Muscle of arm (tissue), 14 donors: ENCODE measurements around the gene UFSP2. TPM values are rescaled to one million over a fixed set of nuclear protein-coding genes. Genes with fewer than 3 reads are reported as not detected.

Experiments
- DNase-seq: peaks from one replicate; pipeline ENCODE4 v3.0.0-alpha.2; 2013
- long read RNA-seq, 11 donors: transcript quantifications; one replicate each; lab custom pipeline, GENCODE V29; 2026
- polyA plus RNA-seq, 12 donors: library from polyadenylated mRNA; unstranded; fragments of 120-200 nt; gene quantifications; one replicate each; pipeline ENCODE4 v1.2.1, GENCODE V29; 2013; ENCODE audit not compliant: insufficient read length in 12 of 12

Gene UFSP2, protein sequence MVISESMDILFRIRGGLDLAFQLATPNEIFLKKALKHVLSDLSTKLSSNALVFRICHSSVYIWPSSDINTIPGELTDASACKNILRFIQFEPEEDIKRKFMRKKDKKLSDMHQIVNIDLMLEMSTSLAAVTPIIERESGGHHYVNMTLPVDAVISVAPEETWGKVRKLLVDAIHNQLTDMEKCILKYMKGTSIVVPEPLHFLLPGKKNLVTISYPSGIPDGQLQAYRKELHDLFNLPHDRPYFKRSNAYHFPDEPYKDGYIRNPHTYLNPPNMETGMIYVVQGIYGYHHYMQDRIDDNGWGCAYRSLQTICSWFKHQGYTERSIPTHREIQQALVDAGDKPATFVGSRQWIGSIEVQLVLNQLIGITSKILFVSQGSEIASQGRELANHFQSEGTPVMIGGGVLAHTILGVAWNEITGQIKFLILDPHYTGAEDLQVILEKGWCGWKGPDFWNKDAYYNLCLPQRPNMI
- polyA plus RNA-seq = 10 to 100 TPM in 11 of 12 donors, not detected in 1; 39.4 to 59.1 (median 51.5) TPM
- long read RNA-seq, donor 1, transcript UFSP2-201 (12 exons, 1,630 nt) = major isoform, 5 of 28 reads
- long read RNA-seq, donor 1, partial matches to known transcripts = 22 of 28 reads
- long read RNA-seq, donor 1, other reads (novel, unspliced or antisense) = 0 of 28 reads
- long read RNA-seq, donor 2, transcript UFSP2-201 (12 exons, 1,630 nt) = major isoform, 13 of 15 reads
- long read RNA-seq, donor 2, partial matches to known transcripts = 0 of 15 reads
- long read RNA-seq, donor 2, other reads (novel, unspliced or antisense) = 0 of 15 reads
- long read RNA-seq, donor 3, transcript UFSP2-201 (12 exons, 1,630 nt) = major isoform, 5 of 5 reads
- long read RNA-seq, donor 3, partial matches to known transcripts = 0 of 5 reads
- long read RNA-seq, donor 3, other reads (novel, unspliced or antisense) = 0 of 5 reads
- long read RNA-seq, donor 4, partial matches to known transcripts = 0 of 3 reads
- long read RNA-seq, donor 4, other reads (novel, unspliced or antisense) = 0 of 3 reads
- long read RNA-seq, donor 5, transcript UFSP2-207 (12 exons, 1,672 nt) = minor isoform, 5 of 40 reads
- long read RNA-seq, donor 5, transcript UFSP2-201 (12 exons, 1,630 nt) = major isoform, 21 of 40 reads
- long read RNA-seq, donor 5, partial matches to known transcripts = 12 of 40 reads
- long read RNA-seq, donor 5, other reads (novel, unspliced or antisense) = 0 of 40 reads
- long read RNA-seq, donor 6, transcript UFSP2-201 (12 exons, 1,630 nt) = major isoform, 8 of 8 reads
- long read RNA-seq, donor 6, partial matches to known transcripts = 0 of 8 reads
- long read RNA-seq, donor 6, other reads (novel, unspliced or antisense) = 0 of 8 reads
- long read RNA-seq, donor 7, transcript UFSP2-201 (12 exons, 1,630 nt) = major isoform, 9 of 30 reads
- long read RNA-seq, donor 7, partial matches to known transcripts = 15 of 30 reads
- long read RNA-seq, donor 7, other reads (novel, unspliced or antisense) = 5 of 30 reads
- long read RNA-seq, donor 8, transcript UFSP2-201 (12 exons, 1,630 nt) = major isoform, 12 of 25 reads
- long read RNA-seq, donor 8, partial matches to known transcripts = 11 of 25 reads
- long read RNA-seq, donor 8, other reads (novel, unspliced or antisense) = 0 of 25 reads
- long read RNA-seq, donor 9, transcript UFSP2-201 (12 exons, 1,630 nt) = major isoform, 11 of 21 reads
- long read RNA-seq, donor 9, partial matches to known transcripts = 8 of 21 reads
- long read RNA-seq, donor 9, other reads (novel, unspliced or antisense) = 0 of 21 reads
- long read RNA-seq, donor 10, transcript UFSP2-201 (12 exons, 1,630 nt) = major isoform, 13 of 25 reads
- long read RNA-seq, donor 10, partial matches to known transcripts = 12 of 25 reads
- long read RNA-seq, donor 10, other reads (novel, unspliced or antisense) = 0 of 25 reads
- long read RNA-seq, donor 11, transcript UFSP2-201 (12 exons, 1,630 nt) = major isoform, 11 of 60 reads
- long read RNA-seq, donor 11, partial matches to known transcripts = 49 of 60 reads
- long read RNA-seq, donor 11, other reads (novel, unspliced or antisense) = 0 of 60 reads

DNA sequence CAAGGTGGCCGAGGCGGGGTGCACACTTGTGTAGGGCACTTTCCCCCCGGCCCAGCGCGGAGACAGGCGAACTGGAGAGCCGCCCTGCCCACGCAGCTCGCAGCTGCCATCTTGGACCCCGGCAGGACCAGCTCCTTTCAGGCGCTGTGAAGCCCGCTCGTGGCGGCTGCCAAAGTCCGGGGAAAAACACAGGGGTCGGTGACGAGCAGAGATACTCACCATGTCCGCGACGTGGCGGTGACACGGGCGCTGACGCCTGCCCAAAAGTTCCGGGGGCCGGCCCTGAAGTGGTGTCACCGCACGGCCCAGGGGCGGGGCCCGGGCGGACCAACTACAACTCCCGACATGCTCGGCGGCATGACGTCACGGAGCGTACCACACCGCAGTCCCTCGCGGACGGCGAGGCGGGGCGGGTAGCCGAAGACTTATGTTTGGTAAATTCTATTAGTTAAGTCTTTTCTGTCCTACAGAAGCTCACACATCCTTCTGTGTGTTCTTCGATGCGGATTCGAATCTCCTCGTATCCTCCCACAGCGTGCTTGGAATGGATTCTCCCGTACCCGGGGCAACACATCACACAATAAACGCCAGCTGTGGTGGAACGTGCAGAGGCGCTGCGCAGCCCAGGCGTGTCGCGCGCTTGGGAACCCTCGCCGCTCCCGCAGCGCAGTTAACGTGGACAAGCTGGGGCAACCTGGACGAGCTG lies at the start of gene UFSP2:
Gene UFSP2, minus strand, starts transcription at position 318 of the 706 bp plus-strand sequence. Its CDS starts 96 bp downstream, at position 222.
- DNase-seq = peak; percentile 96

DNA sequence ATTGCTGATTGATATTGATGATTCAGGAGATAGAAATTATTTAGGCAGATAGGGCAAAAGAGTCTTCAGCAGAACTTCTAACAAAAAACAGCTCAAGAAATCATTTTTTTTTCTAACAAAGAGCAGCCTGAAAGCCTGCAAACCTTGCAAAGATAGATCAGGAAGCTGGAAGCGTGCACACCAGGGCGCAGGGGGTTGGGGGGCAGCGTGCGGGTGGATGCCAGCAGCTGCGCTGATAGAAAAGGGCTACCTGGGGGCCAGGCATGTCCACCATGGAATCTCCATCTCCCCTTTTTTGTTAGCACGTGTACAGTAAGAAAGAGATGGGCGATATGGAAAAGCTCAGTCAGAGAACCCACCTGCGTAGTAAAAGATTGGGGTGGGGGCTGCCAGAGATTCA lies 47.5 kb upstream of the UFSP2 start:
- DNase-seq = no peak

DNA sequence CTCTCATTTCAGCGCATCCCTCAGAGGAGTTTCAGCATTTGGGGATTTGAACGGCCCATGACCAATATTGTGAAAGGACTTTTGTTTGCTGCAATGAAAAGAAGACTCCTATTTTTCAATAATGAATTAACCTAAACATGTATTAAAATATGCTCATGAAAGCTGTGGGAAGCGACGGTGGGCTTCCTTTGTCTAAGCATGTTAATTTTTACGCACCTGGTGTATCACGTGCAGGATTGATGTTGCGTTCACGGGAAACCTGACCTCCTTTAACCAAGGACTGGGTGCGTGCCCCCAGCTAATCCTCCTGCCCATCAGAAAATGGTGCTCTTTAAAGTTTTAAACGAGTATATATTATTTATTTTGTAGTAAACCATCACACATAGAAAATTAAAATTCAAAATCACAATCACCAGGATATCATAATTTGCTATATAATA lies 46.4 kb upstream of the UFSP2 start:
- no peak for DNase-seq

DNA sequence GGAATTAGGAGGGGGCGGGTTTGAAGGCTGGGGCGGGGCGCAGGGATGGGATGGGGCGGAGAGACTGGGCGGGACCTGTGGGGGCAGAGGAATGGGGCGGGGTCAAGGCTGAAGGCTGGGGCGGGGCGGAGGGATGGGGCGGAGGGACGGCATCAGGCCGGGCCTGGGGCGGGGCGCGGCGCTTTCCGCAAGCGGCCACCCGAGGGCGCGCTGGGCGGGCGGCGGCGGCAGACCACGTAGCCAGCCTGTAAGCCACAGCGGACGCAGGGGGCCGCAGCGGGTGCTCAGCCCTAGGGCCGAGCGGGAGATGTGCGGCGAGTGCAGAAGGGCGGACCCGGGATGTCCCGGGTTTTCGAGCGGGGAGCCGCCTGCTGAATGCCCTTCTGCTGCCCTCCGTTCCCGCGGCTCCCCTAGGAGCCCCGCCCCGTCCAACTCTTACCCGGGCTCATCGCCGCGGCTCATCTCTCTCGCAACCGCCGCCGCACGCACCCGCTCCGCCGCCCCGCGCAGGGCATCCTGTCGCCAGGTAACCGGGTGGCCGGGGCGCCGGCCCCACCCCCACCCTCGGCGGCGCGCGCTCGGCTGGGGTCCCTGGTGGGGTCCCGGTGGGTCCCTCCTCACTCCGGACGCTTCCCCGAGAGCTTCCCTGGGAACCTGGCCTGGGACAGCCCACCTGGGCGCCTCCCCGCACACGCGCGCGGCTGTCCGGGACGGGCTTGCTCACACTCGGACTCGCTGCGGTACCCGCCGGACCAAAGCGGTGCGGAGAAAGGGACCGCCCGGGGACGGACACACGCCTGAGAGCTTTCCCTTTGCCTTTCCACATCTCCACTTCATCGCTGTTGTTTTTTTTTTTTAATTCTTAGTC lies 45.7 kb upstream of the UFSP2 start, which contains the start of gene CCDC110:
Gene CCDC110, minus strand, starts transcription at position 499 of the 868 bp plus-strand sequence. Its CDS starts 50 bp downstream, at position 449.
- peak; percentile 92 for DNase-seq

DNA sequence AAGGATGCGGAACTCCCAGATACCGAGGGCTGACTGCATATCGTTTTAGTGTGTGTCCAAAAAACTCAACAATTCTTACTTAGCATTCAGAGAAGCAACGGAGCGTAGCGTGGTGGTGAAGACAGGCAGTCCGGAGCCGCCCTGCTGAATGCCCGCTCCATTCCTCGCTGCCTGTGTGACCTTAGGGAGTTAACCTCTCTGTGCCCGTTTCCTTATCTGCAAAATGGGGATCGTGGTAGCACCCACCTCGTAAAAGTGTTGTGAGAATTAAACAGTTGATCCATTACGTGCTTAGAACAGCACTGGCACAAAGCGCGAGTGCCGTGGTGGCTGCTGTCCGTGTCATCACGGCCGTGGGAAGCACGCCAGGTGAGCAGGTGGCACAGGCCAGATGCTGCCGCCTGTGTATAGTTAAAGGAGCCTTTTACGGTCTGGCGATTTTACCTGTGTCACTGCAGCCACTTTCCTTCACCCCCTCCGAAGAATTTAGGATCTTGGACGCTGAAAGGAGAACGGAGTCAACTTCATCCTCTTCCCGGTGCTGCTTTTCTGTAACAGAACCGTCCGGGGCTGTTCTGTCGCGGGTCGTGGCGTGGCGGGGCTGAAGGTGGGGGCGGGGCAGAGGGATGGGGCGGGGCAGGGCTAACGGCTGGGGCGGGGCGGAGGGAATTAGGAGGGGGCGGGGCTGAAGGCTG lies 44.9 kb upstream of the UFSP2 start:
- DNase-seq = peak; percentile 55

DNA sequence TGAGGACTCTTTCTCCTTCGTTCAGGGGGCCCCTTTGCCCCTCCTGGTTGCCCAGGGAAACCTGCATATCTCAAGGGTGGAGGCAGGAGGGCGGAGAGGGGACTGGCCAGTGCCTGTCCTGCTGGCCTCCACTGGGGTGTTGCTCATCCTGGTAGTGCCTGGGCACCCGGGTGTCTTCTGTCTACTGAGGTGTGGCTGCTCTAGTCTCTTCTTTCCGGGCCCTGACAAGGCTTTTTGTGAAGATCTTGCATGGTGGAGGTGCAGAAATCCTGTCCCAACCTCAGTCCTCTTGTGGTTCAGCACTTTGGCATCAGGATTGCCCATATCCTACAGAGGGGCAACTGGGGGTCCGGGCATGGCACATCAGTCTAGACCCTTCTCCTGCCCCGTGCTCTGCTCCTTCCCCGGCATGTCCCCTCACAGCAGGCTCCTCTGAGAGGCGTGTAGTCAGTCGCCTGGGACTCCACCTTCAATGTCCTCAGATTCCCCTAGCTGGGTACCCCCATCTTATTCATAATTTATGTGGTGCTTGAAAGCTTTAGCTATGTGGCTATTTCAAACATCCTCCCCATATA lies 43.9 kb upstream of the UFSP2 start:
- DNase-seq = no peak

DNA sequence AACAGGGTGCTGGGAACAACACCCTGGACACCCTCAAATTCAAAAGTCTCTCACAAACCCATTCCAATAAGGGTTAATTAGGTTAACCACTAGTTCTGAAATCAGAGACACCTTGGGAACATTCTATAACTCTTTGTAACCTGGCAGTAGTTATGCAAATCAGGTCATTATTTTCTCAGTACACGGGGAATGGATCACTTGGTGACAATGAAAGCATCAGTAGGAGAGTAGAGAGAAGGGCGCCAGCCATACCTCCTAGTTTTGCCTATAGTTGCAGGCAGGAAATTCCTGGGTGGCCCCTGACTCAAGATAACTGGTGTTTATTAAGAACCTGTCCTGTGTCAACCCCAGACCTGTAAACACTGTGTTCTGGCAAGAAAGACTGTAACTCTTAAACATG lies 43.2 kb upstream of the UFSP2 start:
- DNase-seq = no peak

DNA sequence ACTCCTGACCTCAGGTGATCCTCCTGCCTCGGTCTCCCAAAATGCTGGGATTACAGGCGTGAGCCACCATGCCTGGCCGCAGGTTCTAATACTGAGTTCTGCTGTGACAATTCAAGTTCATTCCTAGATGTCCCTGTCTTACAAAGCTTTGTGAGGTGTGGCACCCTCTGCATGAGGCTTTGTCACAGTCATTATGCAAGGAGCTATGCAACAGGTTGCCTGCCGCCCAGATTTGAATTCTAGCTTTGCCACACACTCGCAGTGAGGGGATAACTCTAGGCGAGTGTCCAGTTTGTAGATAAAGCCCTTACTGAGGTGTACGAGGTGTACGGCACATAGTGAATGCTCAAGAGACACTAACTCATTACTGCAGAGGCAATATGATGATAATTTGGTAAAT lies 42.2 kb upstream of the UFSP2 start:
- no peak for DNase-seq

DNA sequence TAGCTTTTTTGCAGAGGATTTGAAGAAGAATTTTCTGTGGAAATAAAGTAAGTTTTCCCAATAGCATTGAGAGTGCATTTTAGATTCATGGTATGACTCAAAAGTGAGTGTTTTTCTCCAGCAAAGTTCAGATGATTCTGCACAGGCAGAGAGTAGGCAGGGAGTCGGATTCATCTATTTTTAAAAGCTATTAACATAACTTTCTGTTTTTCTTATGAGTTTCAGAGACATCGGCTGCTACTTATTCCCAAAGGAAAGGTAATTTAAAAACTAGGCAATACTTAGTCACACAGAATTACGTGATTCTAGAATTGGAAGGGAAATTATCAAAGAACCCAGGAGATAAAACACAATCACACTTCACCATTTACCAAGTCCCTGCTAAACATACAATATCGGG lies 41.3 kb upstream of the UFSP2 start:
- DNase-seq = no peak

DNA sequence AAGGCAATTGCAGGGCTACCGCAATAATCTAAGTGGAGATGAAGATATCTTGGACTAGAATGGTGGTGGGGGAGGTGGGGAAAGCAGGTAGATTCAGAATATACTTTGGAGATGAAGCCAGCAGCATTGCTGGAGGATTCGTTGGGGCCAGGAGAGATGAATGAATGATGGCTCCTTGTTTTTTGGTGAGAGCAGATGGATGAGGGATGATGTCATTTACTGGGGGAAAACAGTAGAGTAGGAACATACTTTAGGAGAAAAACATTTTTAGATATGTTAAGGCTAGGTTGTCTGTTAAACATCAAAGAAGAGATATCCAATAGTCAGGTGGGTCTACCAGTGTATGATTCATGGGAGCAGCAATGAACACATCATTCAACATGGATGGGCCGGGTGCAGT lies 39.9 kb upstream of the UFSP2 start:
- no peak for DNase-seq

DNA sequence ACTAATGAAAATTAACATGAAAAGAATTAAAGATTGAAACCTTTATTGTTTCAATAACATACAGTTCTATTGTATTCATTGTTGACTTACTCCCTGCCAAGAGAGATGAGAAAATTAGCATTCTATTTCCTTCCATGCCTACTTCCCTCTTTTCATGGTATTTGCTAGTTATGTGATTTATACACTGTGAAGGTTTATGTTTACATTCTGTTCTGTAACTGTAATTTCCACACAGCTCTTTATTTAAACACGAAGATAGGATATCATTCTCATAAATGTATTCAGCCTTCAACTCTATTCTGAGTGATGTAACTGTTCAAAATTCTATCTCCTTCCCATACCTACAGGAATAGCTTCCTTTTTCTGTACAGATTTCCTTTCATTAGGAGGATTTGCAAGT lies 39.1 kb upstream of the UFSP2 start:
- DNase-seq = no peak

DNA sequence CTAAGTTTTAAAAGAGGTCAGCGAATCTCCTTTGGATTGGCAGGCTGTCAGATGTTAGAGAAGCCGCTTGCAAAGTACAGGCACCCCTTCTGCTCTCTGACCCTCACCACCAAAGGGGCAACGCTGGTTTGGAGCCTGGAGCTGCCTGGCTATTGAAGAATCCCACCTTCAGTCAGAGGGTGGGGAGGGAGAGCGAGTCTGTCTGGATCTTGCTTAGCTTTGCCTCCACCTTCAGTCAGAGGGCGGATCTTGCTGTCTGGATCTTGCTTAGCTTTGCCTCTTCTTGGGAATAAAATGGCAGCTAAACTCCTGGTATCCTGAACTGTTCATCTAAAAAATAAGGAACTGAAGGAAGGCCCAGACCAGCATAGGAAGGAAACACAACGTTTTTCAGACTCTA lies 38.4 kb upstream of the UFSP2 start:
- DNase-seq = no peak

DNA sequence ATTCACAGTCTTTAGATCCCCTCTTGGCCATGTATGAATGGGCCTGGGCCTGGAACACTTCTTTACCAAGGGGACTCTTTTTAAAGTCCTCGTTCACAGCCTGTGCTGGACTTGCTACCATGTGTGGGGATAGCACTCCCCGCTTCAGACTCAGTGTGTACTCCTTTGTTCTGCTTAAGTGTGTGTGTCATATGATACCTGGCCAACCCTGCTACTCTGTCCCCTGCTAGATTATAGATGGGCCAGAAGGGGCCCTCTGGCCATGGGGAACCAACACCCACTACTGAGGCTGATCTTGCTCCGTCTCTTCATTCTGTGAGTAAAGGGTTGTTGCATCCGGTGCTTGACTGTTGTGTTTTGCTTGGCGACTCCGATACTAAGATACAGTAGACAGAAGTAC lies 37.8 kb upstream of the UFSP2 start:
- no peak for DNase-seq

DNA sequence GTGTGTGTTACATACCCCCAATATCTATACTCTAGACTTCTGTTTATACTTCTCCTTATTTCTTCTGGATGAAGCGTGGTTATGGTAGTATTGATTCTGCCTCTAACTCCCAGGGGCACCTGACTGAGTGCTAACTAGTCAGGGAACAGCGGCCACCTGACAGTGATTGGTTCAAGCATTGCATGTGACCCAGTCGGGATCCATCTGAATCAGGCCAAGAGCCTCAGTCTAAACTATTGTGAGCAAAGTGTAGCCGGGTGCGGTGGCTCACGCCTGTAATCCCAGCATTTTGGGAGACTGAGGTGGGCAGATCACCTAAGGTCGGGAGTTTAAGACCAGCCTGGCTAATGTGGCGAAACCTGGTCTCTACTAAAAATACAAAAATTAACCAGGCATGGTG lies 35.8 kb upstream of the UFSP2 start:
- no peak for DNase-seq

DNA sequence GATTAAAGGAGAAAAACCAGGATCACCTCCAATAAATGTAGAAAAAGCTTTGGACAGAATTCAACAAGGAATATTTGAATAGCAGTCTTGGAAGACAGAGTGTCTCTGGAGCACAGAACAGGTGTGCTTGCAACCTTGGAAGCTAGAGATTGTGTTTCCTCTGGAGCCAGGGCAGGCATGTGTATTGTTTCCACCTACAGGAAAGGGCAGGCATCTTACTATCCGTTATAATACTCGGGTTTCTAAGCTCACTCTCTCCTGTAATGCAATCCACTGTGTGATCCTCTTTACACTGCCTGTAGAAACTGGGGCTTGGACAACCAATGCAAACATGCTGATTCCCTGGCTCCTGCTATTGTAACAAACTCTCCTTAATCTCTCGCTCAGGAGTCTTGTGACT lies 31.4 kb upstream of the UFSP2 start:
- DNase-seq = no peak

DNA sequence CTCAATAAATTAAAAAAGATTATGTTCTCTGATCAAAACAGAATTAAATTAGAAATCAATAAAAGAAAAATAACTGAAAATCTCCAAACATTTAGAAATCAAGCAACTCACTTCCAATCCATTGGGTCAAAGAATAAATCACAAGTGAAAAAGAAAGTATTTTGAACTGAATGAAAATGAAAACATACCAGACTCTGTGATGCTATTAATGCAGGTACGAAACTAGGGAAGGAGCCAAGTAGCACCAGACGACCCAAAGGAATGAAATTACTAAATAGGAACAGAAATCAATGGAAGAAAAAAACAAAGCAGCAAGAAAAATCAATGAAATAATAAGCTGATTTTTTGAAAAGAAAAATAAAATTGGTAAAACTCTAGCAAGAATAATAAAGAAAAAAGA lies 30.4 kb upstream of the UFSP2 start:
- DNase-seq = no peak

DNA sequence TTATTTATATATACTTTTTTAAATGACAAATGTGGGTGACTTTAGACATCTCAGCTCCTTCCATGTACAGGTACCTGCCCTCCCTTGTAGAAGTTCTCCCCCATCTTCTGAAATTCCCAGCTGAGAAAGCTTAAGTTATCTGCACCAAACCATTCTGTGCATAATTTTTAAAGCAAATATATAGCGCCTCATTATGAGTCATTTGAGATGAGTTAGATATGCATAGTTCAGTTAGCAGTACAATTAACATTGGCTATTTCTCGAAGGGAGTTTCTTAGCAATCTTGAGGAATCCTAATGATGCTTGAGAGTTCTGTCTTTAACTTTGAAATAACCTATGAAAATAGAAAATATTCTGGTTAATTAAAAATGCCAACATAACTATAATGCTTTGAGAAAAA lies 19.4 kb upstream of the UFSP2 start:
- no peak for DNase-seq
